ENCODE results near the gene GFOD1. TPM values are rescaled to one million over a fixed set of nuclear protein-coding genes. Genes with fewer than 3 reads are reported as not detected.

GFOD1 gene
- total RNA-seq, 1 experiment from 2014 or later: 6.1 TPM

DNA sequence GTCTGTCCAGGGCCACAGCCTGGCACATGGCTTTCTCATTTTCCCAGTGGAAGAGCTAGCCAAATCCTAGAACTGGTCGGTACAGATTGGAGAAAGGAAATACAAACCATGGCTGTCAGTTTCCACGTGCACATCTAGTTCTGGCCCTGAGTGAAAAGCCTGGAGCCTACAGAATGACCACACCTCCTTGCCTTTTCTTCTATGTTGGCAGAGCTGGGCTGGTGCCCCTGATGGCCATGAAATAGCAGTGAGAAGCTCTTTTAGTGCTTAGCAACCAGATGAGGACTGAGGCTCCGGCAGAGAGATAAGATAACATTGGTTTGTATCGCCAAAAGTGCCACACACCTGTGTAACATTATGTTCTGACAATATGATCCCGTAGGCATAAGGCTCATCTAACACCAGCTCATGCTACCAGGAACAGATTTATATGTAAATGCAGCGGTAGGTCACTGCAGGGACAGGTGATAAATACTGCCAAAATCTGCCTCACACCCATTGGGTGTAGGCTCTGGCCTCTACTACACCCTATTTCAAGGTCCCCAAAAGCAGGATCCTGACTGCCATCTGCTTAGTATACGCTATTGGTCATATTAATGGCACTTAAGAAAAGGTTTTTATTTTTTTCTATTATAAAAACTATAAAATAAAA lies 119.2 kb downstream of the GFOD1 start:
- Histone ChIP-seq H2BK20ac (ENCODE audit: low read depth, low read length, poor library complexity, severe bottlenecking) (no peak overlapping the region), H3K79me1 (ENCODE audit: insufficient read depth, low read depth, low read length, poor library complexity, severe bottlenecking) (no peaks in the 10 kb centered on the region), H4K20me1 (ENCODE audit: control insufficient read depth, insufficient read depth, insufficient read length) (no peaks in the 10 kb centered on the region), H3K27ac (ENCODE audit: insufficient read length, low read depth, low read length) (no peak overlapping the region), H3K23me2 (ENCODE audit: insufficient read length, low read depth, low read length, poor library complexity, severe bottlenecking) (no peaks in the 10 kb centered on the region), H4K8ac (replicated peaks; ENCODE audit: insufficient read length, low read depth, low read length) (no peak overlapping the region), H3K4me2 (ENCODE audit: insufficient read depth, insufficient read length, low read length) (no peak overlapping the region), H3T11ph (ENCODE audit: low read length) (no peak overlapping the region), H3K14ac (ENCODE audit: insufficient read depth, low read length) (no peak overlapping the region), H3K56ac (ENCODE audit: insufficient read length, low read depth, low read length) (no peak overlapping the region), H3K4me1 (ENCODE audit: insufficient read depth, low read length) (peaks cover 7% of the 10 kb centered on the region; the same call in 1 of the 2 replicates), H3K18ac (ENCODE audit: insufficient read length, low read depth, low read length) (no peak overlapping the region), H2BK120ac (ENCODE audit: low read depth, low read length, poor library complexity, severe bottlenecking) (no peak overlapping the region), H2AK5ac (ENCODE audit: insufficient read length, low read length) (no peak overlapping the region), H3K79me2 (ENCODE audit: insufficient read depth, low read length) (no peaks in the 10 kb centered on the region), H3K4ac (ENCODE audit: low read depth, low read length) (no peak overlapping the region), H2AFZ (ENCODE audit: low read length) (no peak overlapping the region), H2BK12ac (ENCODE audit: insufficient read length, low read depth, low read length) (no peak overlapping the region), H3K27me3 (ENCODE audit: insufficient read depth, low read length) (no peaks in the 10 kb centered on the region), H4K91ac (ENCODE audit: insufficient read length, low read depth, low read length) (no peak overlapping the region), H2BK15ac (ENCODE audit: low read depth, low read length) (no peak overlapping the region), H3K9me3 (ENCODE audit: control insufficient read depth, low read depth, low read length) (no peaks in the 10 kb centered on the region), H3K23ac (ENCODE audit: insufficient read length, low read depth, low read length) (no peak overlapping the region), H3K9ac (ENCODE audit: extremely low read depth, insufficient read length, low read length) (no peak overlapping the region), H2BK5ac (ENCODE audit: insufficient read length, low read length) (no peak overlapping the region), H4K5ac (ENCODE audit: insufficient read length, low read depth, low read length) (no peak overlapping the region)
- Mint-ChIP-seq H3K9me3 (no peaks in the 10 kb centered on the region), H3K4me1 (peaks cover 23 to 36% of the 10 kb centered on the region in 2 experiments), H3K4me3 (no peak overlapping the region), H3K36me3 (ENCODE audit: insufficient read depth in 1 of 3, low read depth in 3 of 3) (peaks cover 0 to 5% (median 2%) of the 10 kb centered on the region in 3 experiments; a peak in 1 of 7 replicates), H3K27me3 (ENCODE audit: low read depth) (no peaks in the 10 kb centered on the region), H3K27ac (peak overlapping the region in 1 of 3 experiments; percentile 75; a peak in 1 of 7 replicates)
- WGBS (ENCODE audit: extremely low coverage, insufficient read length, low lambda C conversion rate): no CpG with 5 or more reads among the region's 7 CpGs
- DNase-seq: no peak
- TF ChIP-seq CTCF (conservative IDR thresholded peaks at IDR 0.05): no peak
